D721Med (cell line): ENCODE measurements around the gene ASB7.
"Not testable (repeated sequence)": the region's sequence is repeated elsewhere in the genome, so short reads cannot be mapped to it uniquely, and the experiment has no call there.

Experiments
- DNase-seq: peaks from one replicate; pipeline ENCODE4 v3.0.0; 2011; ENCODE audit warnings: low spot score; ENCODE audit not compliant: insufficient read length
- FAIRE-seq: peaks from 2 replicates; lab custom pipeline; 2011; peaks lifted over from hg19 to GRCh38; lab: Jason Lieb, UNC
- CTCF ChIP-seq: IDR thresholded peaks from 2 replicates; pipeline ENCODE4 v1.5.1; 2012; ENCODE audit warnings: mild to moderate bottlenecking, control low read depth; ENCODE audit not compliant: insufficient read depth; ENCODE audit errors: missing control alignments

ASB7 gene

GRCh38 chr15:100671124-100671680 lies 68.8 kb downstream of the ASB7 start:
- no peak for DNase-seq
- no peak for TF ChIP-seq CTCF
- FAIRE-seq = no peak

GRCh38 chr15:100671858-100672543 lies 69.6 kb downstream of the ASB7 start:
- DNase-seq (no peak), FAIRE-seq (no peak)
- TF ChIP-seq CTCF = peak; percentile 9

- DNase-seq (no peak), FAIRE-seq (no peak)
- TF ChIP-seq CTCF = no peak
Measured at GRCh38 chr15:100672959-100673358, 70.6 kb downstream of the ASB7 start.

- not testable (repeated sequence) for DNase-seq, FAIRE-seq
Measured at GRCh38 chr15:100679151-100679550, 76.8 kb downstream of the ASB7 start.

- FAIRE-seq (no peak), DNase-seq (no peak)
- no peak for TF ChIP-seq CTCF
Measured at GRCh38 chr15:100680726-100681125, 78.3 kb downstream of the ASB7 start.

- no peak for TF ChIP-seq CTCF
- DNase-seq (no peak), FAIRE-seq (no peak)
Measured at GRCh38 chr15:100681335-100681746, 79.0 kb downstream of the ASB7 start.

- DNase-seq = no peak
- no peak for FAIRE-seq
- no peak for TF ChIP-seq CTCF
Measured at GRCh38 chr15:100682468-100682867, 80.1 kb downstream of the ASB7 start.

- DNase-seq = no peak
- FAIRE-seq = no peak
- no peak for TF ChIP-seq CTCF
Measured at GRCh38 chr15:100683434-100683833, 81.0 kb downstream of the ASB7 start.
